ENCODE measurements around the gene FKBP5.
A peak's percentile ranks its signal among the peaks of the same experiment; 100 is the strongest.
"Not testable (repeated sequence)": the region's sequence is repeated elsewhere in the genome, so short reads cannot be mapped to it uniquely, and the experiment has no call there.

The FKBP5 gene

GRCh38 chr6:35582315-35582714 is 106.4 kb downstream of the FKBP5 start:
- DNase-seq, result no peak

- DNase-seq, result no peak
Measured at GRCh38 chr6:35581633-35582032, 107.1 kb downstream of the FKBP5 start.

- DNase-seq, result no peak
Measured at GRCh38 chr6:35580836-35581235, 107.9 kb downstream of the FKBP5 start.

GRCh38 chr6:35576682-35577081 is 112.0 kb downstream of the FKBP5 start:
- DNase-seq, result no peak

- no peak for DNase-seq
Measured at GRCh38 chr6:35573495-35574110, 115.1 kb downstream of the FKBP5 start.

- not testable (repeated sequence) for DNase-seq
Measured at GRCh38 chr6:35570885-35571330, 117.8 kb downstream of the FKBP5 start.

- peak; percentile 14 for DNase-seq
Measured at GRCh38 chr6:35569011-35569461, 119.7 kb downstream of the FKBP5 start.

GRCh38 chr6:35566794-35567193 is 121.9 kb downstream of the FKBP5 start:
- no peak for DNase-seq

GRCh38 chr6:35564733-35565132 is 124.0 kb downstream of the FKBP5 start:
- DNase-seq, result no peak

GRCh38 chr6:35562060-35562459 is 126.7 kb downstream of the FKBP5 start:
- no peak for DNase-seq

GRCh38 chr6:35561113-35561512 is 127.6 kb downstream of the FKBP5 start:
- no peak for DNase-seq

GRCh38 chr6:35558571-35558970 is 130.1 kb downstream of the FKBP5 start:
- no peak for DNase-seq

- no peak for DNase-seq
Measured at GRCh38 chr6:35557239-35557638, 131.5 kb downstream of the FKBP5 start.

GRCh38 chr6:35554811-35555210 is 133.9 kb downstream of the FKBP5 start:
- DNase-seq, result no peak

- DNase-seq, result no peak
Measured at GRCh38 chr6:35553315-35553714, 135.4 kb downstream of the FKBP5 start.

GRCh38 chr6:35552285-35552917 is 136.3 kb downstream of the FKBP5 start:
- peak; percentile 56 for DNase-seq

- DNase-seq, result no peak
Measured at GRCh38 chr6:35550437-35550836, 138.3 kb downstream of the FKBP5 start.

- DNase-seq, result no peak
Measured at GRCh38 chr6:35547676-35548075, 141.0 kb downstream of the FKBP5 start.

- no peak for DNase-seq
Measured at GRCh38 chr6:35544769-35545361, 143.8 kb downstream of the FKBP5 start.

GRCh38 chr6:35543459-35544193 is 145.1 kb downstream of the FKBP5 start:
- no peak for DNase-seq

- DNase-seq, result no peak
Measured at GRCh38 chr6:35541836-35542235, 146.9 kb downstream of the FKBP5 start.

GRCh38 chr6:35539223-35539622 is 149.5 kb downstream of the FKBP5 start:
- no peak for DNase-seq

- not testable (repeated sequence) for DNase-seq
Measured at GRCh38 chr6:35535847-35536246, 152.9 kb downstream of the FKBP5 start.

All from activated gamma-delta T cell treated with Interleukin-2 at 50 U/mL for 16 hours (primary cell).